HCT116 (cell line): Measurements from ENCODE around the gene BATF2. TPM values are rescaled to one million over a fixed set of nuclear protein-coding genes. Genes with fewer than 3 reads are reported as not detected.

Source experiments
- ATAC-seq: fragments of 200-7000 bp; cut with Tn5 transposase; 2 replicates; pipeline ENCODE4 v1.9.1; 2020; ENCODE audit warnings: mild to moderate bottlenecking, moderate library complexity
- BruUV-seq: library from RNA; stranded (reverse); fragments of 400-500 nt; replicated peaks from 2 replicates; lab custom pipeline; 2021; lab: Mats Ljungman, UMichigan
- CTCF ChIA-PET: fragments of 300-600 bp; sonication (Branson Sonifier 250); formaldehyde crosslinking; loops from one replicate; lab custom pipeline; 2021; ENCODE audit warnings: antibody characterized with exemption; lab: Charles Lee
- POLR2A ChIA-PET: fragments of 300-600, 350-600 bp; sonication (Branson Sonifier 250); formaldehyde crosslinking; loops from one replicate; lab custom pipeline; 2021; ENCODE audit warnings: antibody characterized with exemption; lab: Charles Lee
- RAD21 ChIA-PET, 2 experiments: fragments of 300-600 bp; sonication (Branson Sonifier 250); formaldehyde crosslinking; loops; one replicate each; lab custom pipeline; 2023; ENCODE audit warnings: low total read pairs in 2 of 2; ENCODE audit not compliant: uncharacterized antibody in 2 of 2, unreplicated experiment in 2 of 2, low non-redundant PET in 1 of 2; lab: Charles Lee
- DNase-seq: peaks from one replicate; pipeline ENCODE4 v3.0.0-alpha.2; 2010; ENCODE audit warnings: low read depth, low spot score
- H2AFZ ChIP-seq: fragments of 200-600 bp; shearing (Covaris generic), sonication (generic); 2 replicates; pipeline ENCODE4 v1.6.1; 2017; ENCODE audit warnings: low read depth, mixed run types, mixed read lengths, antibody characterized with exemption, low read length; ENCODE audit not compliant: poor library complexity, severe bottlenecking
- H3K27ac ChIP-seq: 2 replicates; pipeline ENCODE4 v1.5.1; 2012; ENCODE audit warnings: low read depth, low read length
- H3K27me3 ChIP-seq: fragments of 200-600 bp; sonication (generic); 2 replicates; pipeline ENCODE4 v1.6.1; 2016; ENCODE audit warnings: mixed run types, low read length, mixed read lengths; ENCODE audit not compliant: insufficient read depth
- H3K36me3 ChIP-seq, 2 experiments: fragments of 200-500 bp in 1 of 2; fragments of 200-600 bp in 1 of 2; sonication (Bioruptor generic) in 1 of 2; sonication (generic) in 1 of 2; 2 replicates each; pipeline versions ENCODE4 v1.5.1 to v1.6.1; 2014 to 2016; ENCODE audit warnings: low read length in 2 of 2, inconsistent platforms in 1 of 2, mixed read lengths in 1 of 2, mixed run types in 1 of 2; ENCODE audit not compliant: insufficient read depth in 2 of 2, control insufficient read depth in 1 of 2
- H3K4me1 ChIP-seq, 2 experiments: fragments of 200-600 bp in 1 of 2; sonication (generic) in 1 of 2; 2 replicates each; pipeline versions ENCODE4 v1.5.1 to v1.6.1; 2012 to 2017; ENCODE audit warnings: low read length in 2 of 2, inconsistent platforms in 1 of 2, mild to moderate bottlenecking in 1 of 2, mixed read lengths in 1 of 2, mixed run types in 1 of 2, moderate library complexity in 1 of 2; ENCODE audit not compliant: insufficient read depth in 2 of 2, control insufficient read depth in 1 of 2
- H3K4me2 ChIP-seq: fragments of 200-600 bp; sonication (generic); 2 replicates; pipeline ENCODE4 v1.6.1; 2017; ENCODE audit warnings: mixed run types, low read length, mixed read lengths
- H3K4me3 ChIP-seq, 2 experiments: fragments of 200-600 bp in 1 of 2; sonication (generic) in 1 of 2; replicated peaks in 1 of 2; 2 replicates each; pipeline ENCODE4 v1.5.1; 2011 to 2016; ENCODE audit warnings: low read length in 2 of 2, control low read depth in 1 of 2, low read depth in 1 of 2, mild to moderate bottlenecking in 1 of 2, mixed read lengths in 1 of 2, mixed run types in 1 of 2
- H3K79me2 ChIP-seq: fragments of 200-600 bp; sonication (generic); 2 replicates; pipeline ENCODE4 v1.6.1; 2017; ENCODE audit warnings: mild to moderate bottlenecking, mixed run types, low read length, moderate library complexity, mixed read lengths; ENCODE audit not compliant: insufficient read depth
- H3K9ac ChIP-seq: fragments of 200-600 bp; sonication (generic); 2 replicates; pipeline ENCODE4 v1.6.1; 2016; ENCODE audit warnings: low read length, mixed read lengths
- H3K9me2 ChIP-seq: fragments of 200-600 bp; sonication (generic), shearing (Covaris generic); 2 replicates; pipeline ENCODE4 v1.6.1; 2017; ENCODE audit warnings: mixed run types, mild to moderate bottlenecking, moderate library complexity; ENCODE audit not compliant: insufficient read depth
- H3K9me3 ChIP-seq, 2 experiments: fragments of 200-500 bp in 1 of 2; fragments of 200-600 bp in 1 of 2; sonication (Bioruptor generic) in 1 of 2; sonication (generic) in 1 of 2; 2 replicates each; pipeline ENCODE4 v1.6.1; 2014 to 2017; ENCODE audit warnings: low read length in 2 of 2, mixed read lengths in 2 of 2, inconsistent platforms in 1 of 2, low read depth in 1 of 2, mild to moderate bottlenecking in 1 of 2, mixed run types in 1 of 2, moderate library complexity in 1 of 2; ENCODE audit not compliant: control insufficient read depth in 1 of 2, insufficient read depth in 1 of 2
- H4K20me1 ChIP-seq: fragments of 200-600 bp; sonication (generic), shearing (Covaris generic); 2 replicates; pipeline ENCODE4 v1.6.1; 2017; ENCODE audit warnings: mixed run types, mild to moderate bottlenecking, moderate library complexity; ENCODE audit not compliant: insufficient read depth
- CBX3 ChIP-seq: IDR thresholded peaks from 2 replicates; pipeline ENCODE4 v1.6.1; 2012; ENCODE audit warnings: low read depth
- CEBPB ChIP-seq: IDR thresholded peaks from 2 replicates; pipeline ENCODE4 v1.6.1; 2012; ENCODE audit warnings: low read depth
- CTCF ChIP-seq, 3 experiments: fragments of 200-600 bp in 1 of 3; sonication (generic) in 1 of 3; IDR thresholded peaks in 2 of 3; conservative IDR thresholded peaks in 1 of 3; 2 replicates each; pipeline ENCODE4 v1.5.1; 2012 to 2017; ENCODE audit warnings: low read depth in 2 of 3, low read length in 2 of 3, antibody characterized with exemption in 1 of 3, borderline replicate concordance in 1 of 3, control low read depth in 1 of 3, mild to moderate bottlenecking in 1 of 3, mixed read lengths in 1 of 3, mixed run types in 1 of 3, moderate library complexity in 1 of 3; ENCODE audit not compliant: insufficient read depth in 1 of 3
- EGR1 ChIP-seq: IDR thresholded peaks from 2 replicates; pipeline ENCODE4 v1.6.1; 2012; ENCODE audit warnings: low read depth
- ELF1 ChIP-seq: IDR thresholded peaks from 2 replicates; pipeline ENCODE4 v1.6.1; 2012; ENCODE audit warnings: low read depth, borderline replicate concordance
- EZH2 ChIP-seq: fragments of 200-600 bp; sonication (generic); IDR thresholded peaks from 2 replicates; pipeline ENCODE4 v1.6.1; 2017; ENCODE audit warnings: antibody characterized with exemption, mixed run types
- EZH2phosphoT487 ChIP-seq: fragments of 200-600 bp; IDR thresholded peaks from 2 replicates; pipeline ENCODE4 v1.6.1; 2018; ENCODE audit warnings: antibody characterized with exemption, borderline replicate concordance
- JUND ChIP-seq: IDR thresholded peaks from 2 replicates; pipeline ENCODE4 v1.6.1; 2012
- POLR2A ChIP-seq: IDR thresholded peaks from 2 replicates; pipeline ENCODE4 v1.7.0; 2011; ENCODE audit warnings: borderline replicate concordance; ENCODE audit not compliant: insufficient read depth, insufficient read length; ENCODE audit errors: extremely low read depth
- POLR2AphosphoS5 ChIP-seq: IDR thresholded peaks from 2 replicates; pipeline ENCODE4 v1.6.1; 2011; ENCODE audit warnings: mild to moderate bottlenecking, low read depth, low read length, moderate library complexity
- RAD21 ChIP-seq: IDR thresholded peaks from 2 replicates; pipeline ENCODE4 v1.6.1; 2012; ENCODE audit warnings: low read depth, mild to moderate bottlenecking
- SIN3A ChIP-seq: IDR thresholded peaks from 2 replicates; pipeline ENCODE4 v1.6.1; 2012; ENCODE audit warnings: low read depth
- SP1 ChIP-seq: IDR thresholded peaks from 2 replicates; pipeline ENCODE4 v1.6.1; 2012; ENCODE audit warnings: low read depth
- TCF7L2 ChIP-seq: IDR thresholded peaks from 2 replicates; pipeline ENCODE4 v1.7.0; 2011; ENCODE audit warnings: borderline replicate concordance, inconsistent platforms; ENCODE audit not compliant: insufficient read depth, insufficient read length; ENCODE audit errors: extremely low read depth
- ZFX ChIP-seq: fragments of 450-650 bp; IDR thresholded peaks from 2 replicates; pipeline ENCODE4 v1.6.1; 2017
- ZNF274 ChIP-seq: fragments of 200-500 bp; sonication (Bioruptor generic); IDR thresholded peaks from 2 replicates; pipeline ENCODE4 v1.6.1; 2014; ENCODE audit warnings: mild to moderate bottlenecking, low read depth, low read length, inconsistent platforms
- intact Hi-C: fragments of 100-400 bp; cut with micrococcal nuclease; formaldehyde crosslinking; loops from 2 replicates; pipeline ENCODE4 v1.10.0; 2022
- total RNA-seq: library from RNA; stranded (reverse); gene quantifications from one replicate; pipeline ENCODE4 v1.2.1, GENCODE V29; 2021; ENCODE audit not compliant: unreplicated experiment
- TF ChIP-seq, protein P1 (sequence below): IDR thresholded peaks from 2 replicates; pipeline ENCODE4 v1.6.1; 2012
- TF ChIP-seq, protein P2 (sequence below): IDR thresholded peaks from 2 replicates; pipeline ENCODE4 v1.6.1; 2012

The BATF2 gene
- total RNA-seq, 1 experiment from 2014 or later: 2.1 TPM

DNA sequence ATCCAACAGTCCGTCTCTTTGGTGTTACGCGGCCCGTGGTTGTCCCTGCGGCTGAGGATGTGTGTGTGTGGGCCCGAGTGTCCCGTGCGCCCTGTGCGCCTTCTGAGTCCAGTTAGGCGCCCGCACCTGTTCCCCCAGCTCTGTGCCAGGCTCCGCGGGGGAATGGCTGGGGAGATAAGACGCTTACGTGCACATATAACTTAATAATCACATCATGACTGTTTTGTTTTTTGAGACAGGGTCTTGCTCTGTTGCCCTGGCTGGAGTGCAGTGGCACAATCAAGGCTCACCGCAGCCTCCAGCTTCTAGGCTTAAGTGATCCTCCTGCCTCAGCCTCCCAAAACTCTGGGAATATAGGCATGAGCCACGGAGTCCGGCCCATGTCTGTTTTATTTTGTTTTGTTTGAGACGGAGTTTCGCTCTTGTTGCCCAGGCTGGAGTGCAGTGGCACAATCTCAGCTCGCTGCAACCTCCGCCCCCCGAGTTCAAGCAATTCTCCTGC, 18.0 kb upstream of the BATF2 start (continued):
- TF ChIP-seq CTCF (IDR thresholded peaks at IDR 0.05 in 2 of 3, conservative IDR thresholded peaks at IDR 0.05 in 1 of 3; ENCODE audit: borderline replicate concordance in 1 of 3, insufficient read depth in 1 of 3, low read depth in 2 of 3, low read length in 2 of 3) (no peak), JUND (no peak)

DNA sequence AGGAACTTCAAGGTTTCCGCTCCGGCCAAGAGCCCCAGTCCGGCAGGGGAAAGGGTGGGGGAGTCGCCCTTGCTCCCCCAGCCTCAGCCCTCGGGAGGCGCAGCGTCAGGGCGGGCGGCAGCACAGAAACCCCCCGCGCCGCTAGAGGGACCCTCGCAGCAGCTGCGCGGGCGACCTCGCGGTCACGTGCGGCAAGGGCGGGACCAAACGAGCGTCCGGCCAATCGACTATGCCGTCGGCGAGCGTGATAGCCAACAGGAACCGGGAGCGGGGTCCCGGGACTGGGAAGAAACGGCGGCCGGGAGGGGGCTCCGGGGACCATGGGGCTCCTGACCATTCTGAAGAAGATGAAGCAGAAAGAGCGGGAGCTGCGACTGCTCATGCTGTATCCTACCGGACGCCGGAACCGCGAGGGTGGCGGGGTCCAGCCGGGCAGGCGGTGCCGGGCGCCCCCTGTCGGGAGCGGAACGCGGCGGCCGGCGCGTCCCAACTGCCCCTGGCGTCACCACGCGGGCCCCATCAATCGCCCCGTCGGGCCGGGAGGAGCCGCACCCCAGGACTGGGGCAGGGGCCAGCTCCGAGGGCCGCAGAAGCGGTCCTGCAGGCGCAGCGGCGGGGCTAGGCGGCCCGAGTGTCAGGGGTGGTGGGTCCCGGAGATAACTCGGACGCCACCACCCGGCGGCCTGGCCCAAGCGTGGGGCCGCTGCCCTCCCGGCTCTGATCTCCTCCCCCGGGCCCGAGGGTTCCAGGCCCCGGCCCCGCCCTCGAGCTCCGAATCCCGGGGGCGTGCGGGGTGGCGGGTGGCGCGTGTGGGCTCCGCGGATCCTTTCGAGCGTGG, 17.3 kb upstream of the BATF2 start, which contains the start of gene ARL2:
ARL2 (plus strand) TSS at position 273 of the 838 bp plus-strand sequence; CDS start at position 321, 48 bp downstream.
- ChIA-PET POLR2A (interaction anchor here (0.5 to 2.0 kb wide), 6 partner anchors 10 to 1185 kb away, joined by 3 to 9 read pairs (median 4); partner anchors contain the start of genes BATF2 and TM7SF2), RAD21 (interaction anchor here (0.6 to 1.2 kb wide), 3 partner anchors 90 to 235 kb away, joined by 3 read pairs; partner anchors contain the start of genes PPP2R5B (in 1 of the 2), SF1 (in 1 of the 2) and ZNHIT2 (in 1 of the 2)), CTCF (interaction anchor here (0.8 to 3.0 kb wide), 21 partner anchors 10 to 173 kb away, joined by 3 to 21 read pairs (median 4); partner anchors contain the start of genes BATF2, SAC3D1 and ZNHIT2)
- Histone ChIP-seq H3K9me2 (no peaks in the 10 kb centered on the region), H4K20me1 (no peaks in the 10 kb centered on the region), H3K27ac (peak within 1 kb of the TSS; percentile 87), H3K4me1 (peaks cover 15 to 34% of the 10 kb centered on the region in 2 experiments), H3K4me3 (peak within 1 kb of the TSS; percentile 71 to 75), H3K9me3 (no peaks in the 10 kb centered on the region), H2AFZ (no peak within 1 kb of the TSS), H3K79me2 (0 out of 2 replicates have a peak, but pooled peaks cover 5% of the 10 kb centered on the region), H3K27me3 (no peaks in the 10 kb centered on the region), H3K9ac (peak within 1 kb of the TSS; percentile 80), H3K4me2 (peak within 1 kb of the TSS; percentile 91), H3K36me3 (no peaks in the 10 kb centered on the region)
- ATAC-seq (peak; percentile 84), DNase-seq (peak; percentile 80)
- intact Hi-C loops: loop anchor here (1.0 to 10.0 kb wide), 7 partner anchors 13 to 241 kb away; partner anchors contain the start of genes SNX15, VPS51 and ZNHIT2
- no TSS peak for BruUV-seq
- TF ChIP-seq EGR1: peak; percentile 83
- TF ChIP-seq POLR2AphosphoS5: peak; percentile 78
- TF ChIP-seq, protein P1, sequence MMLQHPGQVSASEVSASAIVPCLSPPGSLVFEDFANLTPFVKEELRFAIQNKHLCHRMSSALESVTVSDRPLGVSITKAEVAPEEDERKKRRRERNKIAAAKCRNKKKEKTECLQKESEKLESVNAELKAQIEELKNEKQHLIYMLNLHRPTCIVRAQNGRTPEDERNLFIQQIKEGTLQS: no peak
- no peak for TF ChIP-seq ELF1
- TF ChIP-seq CTCF (IDR thresholded peaks at IDR 0.05 in 2 of 3, conservative IDR thresholded peaks at IDR 0.05 in 1 of 3; ENCODE audit: borderline replicate concordance in 1 of 3, insufficient read depth in 1 of 3, low read depth in 2 of 3, low read length in 2 of 3): peak; percentile 64 to 83 (median 67); a peak in 5 of 6 replicates
- TF ChIP-seq EZH2phosphoT487: no peak
- TF ChIP-seq CBX3: peak; percentile 35; the same call in 1 of the 2 replicates
- no peak for TF ChIP-seq POLR2A
- no peak for TF ChIP-seq EZH2
- TF ChIP-seq SIN3A: peak; percentile 53
- TF ChIP-seq SP1: peak; percentile 56; the same call in 1 of the 2 replicates
- TF ChIP-seq TCF7L2: peak; percentile 82
- TF ChIP-seq CEBPB: no peak
- TF ChIP-seq, protein P2, sequence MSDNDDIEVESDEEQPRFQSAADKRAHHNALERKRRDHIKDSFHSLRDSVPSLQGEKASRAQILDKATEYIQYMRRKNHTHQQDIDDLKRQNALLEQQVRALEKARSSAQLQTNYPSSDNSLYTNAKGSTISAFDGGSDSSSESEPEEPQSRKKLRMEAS: peak; percentile 90
- peak; percentile 92 for TF ChIP-seq ZFX
- no peak for TF ChIP-seq ZNF274
- TF ChIP-seq RAD21: peak; percentile 52
